PC-9 (cell line): ENCODE measurements around the gene UTP20.

ENCODE experiments used
- EZH2 ChIP-seq: fragments of 200-600 bp; sonication (generic); IDR thresholded peaks from 2 replicates; pipeline ENCODE4 v1.8.0; 2017; ENCODE audit warnings: antibody characterized with exemption, low read depth
- TF ChIP-seq, protein P1 (sequence below): fragments of 200-600 bp; sonication (generic); conservative IDR thresholded peaks from 2 replicates; pipeline ENCODE4 v1.6.1; 2017; ENCODE audit warnings: mixed run types, antibody characterized with exemption, mild to moderate bottlenecking, moderate library complexity

DNA sequence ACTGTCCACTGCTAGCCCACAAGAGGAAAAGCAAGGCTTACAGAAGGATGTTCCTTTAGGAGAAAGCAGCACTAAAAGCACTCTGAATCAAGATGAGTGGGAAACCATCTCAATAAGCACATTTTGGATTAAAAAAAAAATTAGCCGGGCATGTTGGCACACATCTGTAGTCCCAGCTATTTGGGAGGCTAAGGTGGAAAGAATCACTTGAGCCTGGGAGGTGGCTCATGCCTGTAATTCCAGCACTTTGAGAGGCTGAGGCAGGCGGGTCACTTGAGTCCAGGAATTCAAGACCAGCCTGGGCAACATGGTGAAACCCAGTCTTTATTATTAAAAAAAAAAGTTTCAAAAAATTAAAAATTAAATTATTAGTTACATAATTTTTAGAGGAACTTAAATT lies 144.7 kb downstream of the UTP20 start:
- TF ChIP-seq EZH2 = no peak
- TF ChIP-seq, protein P1, sequence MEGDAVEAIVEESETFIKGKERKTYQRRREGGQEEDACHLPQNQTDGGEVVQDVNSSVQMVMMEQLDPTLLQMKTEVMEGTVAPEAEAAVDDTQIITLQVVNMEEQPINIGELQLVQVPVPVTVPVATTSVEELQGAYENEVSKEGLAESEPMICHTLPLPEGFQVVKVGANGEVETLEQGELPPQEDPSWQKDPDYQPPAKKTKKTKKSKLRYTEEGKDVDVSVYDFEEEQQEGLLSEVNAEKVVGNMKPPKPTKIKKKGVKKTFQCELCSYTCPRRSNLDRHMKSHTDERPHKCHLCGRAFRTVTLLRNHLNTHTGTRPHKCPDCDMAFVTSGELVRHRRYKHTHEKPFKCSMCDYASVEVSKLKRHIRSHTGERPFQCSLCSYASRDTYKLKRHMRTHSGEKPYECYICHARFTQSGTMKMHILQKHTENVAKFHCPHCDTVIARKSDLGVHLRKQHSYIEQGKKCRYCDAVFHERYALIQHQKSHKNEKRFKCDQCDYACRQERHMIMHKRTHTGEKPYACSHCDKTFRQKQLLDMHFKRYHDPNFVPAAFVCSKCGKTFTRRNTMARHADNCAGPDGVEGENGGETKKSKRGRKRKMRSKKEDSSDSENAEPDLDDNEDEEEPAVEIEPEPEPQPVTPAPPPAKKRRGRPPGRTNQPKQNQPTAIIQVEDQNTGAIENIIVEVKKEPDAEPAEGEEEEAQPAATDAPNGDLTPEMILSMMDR = no peak
